A673 (cell line): ENCODE results near the gene LIM2. TPM values are rescaled to one million over a fixed set of nuclear protein-coding genes. Genes with fewer than 3 reads are reported as not detected.

ENCODE experiments used
- BruUV-seq: library from RNA; stranded (reverse); fragments of 400-500 nt; replicated peaks from 2 replicates; lab custom pipeline; 2021; lab: Mats Ljungman, UMichigan
- CTCF ChIA-PET: fragments of 300-600 bp; sonication (Branson Sonifier 250); formaldehyde crosslinking; loops from one replicate; lab custom pipeline; 2022; ENCODE audit warnings: antibody characterized with exemption; lab: Charles Lee
- POLR2A ChIA-PET: fragments of 300-600 bp; sonication (Branson Sonifier 250); formaldehyde crosslinking; loops from one replicate; lab custom pipeline; 2022; ENCODE audit warnings: antibody characterized with exemption; ENCODE audit not compliant: low non-redundant PET; lab: Charles Lee
- DNase-seq: peaks from one replicate; pipeline ENCODE4 v3.0.0-alpha.2; 2015; ENCODE audit warnings: low spot score
- H3K27ac ChIP-seq: fragments of 200-600 bp; sonication (generic); 2 replicates; pipeline ENCODE4 v1.5.1; 2016; ENCODE audit warnings: mixed run types, low read depth, mild to moderate bottlenecking, mixed read lengths, antibody characterized with exemption, low read length; ENCODE audit not compliant: poor library complexity, severe bottlenecking
- H3K27me3 ChIP-seq: fragments of 200-600 bp; sonication (generic); replicated peaks from 2 replicates; pipeline ENCODE4 v1.6.1; 2017; ENCODE audit warnings: mixed run types, low read depth, mild to moderate bottlenecking, mixed read lengths, antibody characterized with exemption, low read length; ENCODE audit not compliant: insufficient read depth, poor library complexity
- H3K36me3 ChIP-seq: fragments of 200-600 bp; sonication (generic); 2 replicates; pipeline ENCODE4 v1.6.1; 2016; ENCODE audit warnings: mixed run types, mild to moderate bottlenecking, mixed read lengths, antibody characterized with exemption, low read length; ENCODE audit not compliant: insufficient read depth, poor library complexity, severe bottlenecking
- H3K4me1 ChIP-seq: fragments of 200-600 bp; sonication (generic); 2 replicates; pipeline ENCODE4 v1.6.1; 2017; ENCODE audit warnings: mixed run types, mild to moderate bottlenecking, mixed read lengths, antibody characterized with exemption, low read length; ENCODE audit not compliant: insufficient read depth, poor library complexity, severe bottlenecking
- H3K4me3 ChIP-seq: fragments of 200-600 bp; sonication (generic); 2 replicates; pipeline ENCODE4 v1.5.1; 2016; ENCODE audit warnings: low read depth, mixed run types, mild to moderate bottlenecking, mixed read lengths, low read length; ENCODE audit not compliant: poor library complexity, severe bottlenecking
- H3K9me3 ChIP-seq: fragments of 200-600 bp; sonication (generic); 2 replicates; pipeline ENCODE4 v1.6.1; 2016; ENCODE audit warnings: mixed run types, low read depth, mild to moderate bottlenecking, mixed read lengths, antibody characterized with exemption, low read length; ENCODE audit not compliant: poor library complexity, severe bottlenecking
- EZH2 ChIP-seq: fragments of 200-600 bp; sonication (generic); IDR thresholded peaks from 2 replicates; pipeline ENCODE4 v1.6.1; 2017; ENCODE audit warnings: borderline replicate concordance, low read depth, mild to moderate bottlenecking, mixed read lengths, antibody characterized with exemption, low read length; ENCODE audit not compliant: poor library complexity, severe bottlenecking
- intact Hi-C: fragments of 100-400 bp; cut with micrococcal nuclease; formaldehyde crosslinking; loops from one replicate; pipeline ENCODE4 v1.10.0; 2022; ENCODE audit not compliant: unreplicated experiment
- total RNA-seq: library from RNA; stranded (reverse); gene quantifications from 2 replicates; pipeline ENCODE4 v1.2.3, GENCODE V29; 2021
- TF ChIP-seq, protein P1 (sequence below): fragments of 300-800, 200-600 bp; sonication (generic); conservative IDR thresholded peaks from 2 replicates; pipeline ENCODE4 v1.5.1; 2017; ENCODE audit warnings: low read depth, mild to moderate bottlenecking, antibody characterized with exemption, low read length, moderate library complexity, mixed read lengths

LIM2 gene
- total RNA-seq, 1 experiment from 2014 or later: not detected

DNA sequence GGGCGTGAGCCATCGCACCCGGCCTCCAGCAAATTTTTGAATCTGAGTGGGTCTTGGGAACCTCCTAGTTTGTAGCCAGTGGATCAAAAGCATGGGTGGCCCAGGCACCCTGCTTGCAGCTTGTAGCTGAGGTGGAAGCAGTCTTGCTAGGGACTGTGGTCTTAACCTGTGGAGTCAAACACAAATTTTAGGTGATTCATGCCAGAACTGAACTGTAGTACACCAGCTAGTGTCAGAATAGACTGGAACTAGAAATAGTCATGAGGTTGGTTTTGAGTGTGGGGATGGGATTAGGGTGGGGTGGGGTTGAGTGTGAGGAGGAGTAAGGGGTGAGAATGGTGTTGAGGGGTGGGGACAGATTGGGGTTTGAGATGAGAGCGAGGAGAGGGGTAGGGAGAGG, 5.8 kb downstream of the LIM2 start:
- no peak for DNase-seq
- intact Hi-C loops: no loop called here
- BruUV-seq: no TSS peak
- no peaks in the 10 kb centered on the region for H3K9me3 ChIP-seq
- TF ChIP-seq, protein P1, sequence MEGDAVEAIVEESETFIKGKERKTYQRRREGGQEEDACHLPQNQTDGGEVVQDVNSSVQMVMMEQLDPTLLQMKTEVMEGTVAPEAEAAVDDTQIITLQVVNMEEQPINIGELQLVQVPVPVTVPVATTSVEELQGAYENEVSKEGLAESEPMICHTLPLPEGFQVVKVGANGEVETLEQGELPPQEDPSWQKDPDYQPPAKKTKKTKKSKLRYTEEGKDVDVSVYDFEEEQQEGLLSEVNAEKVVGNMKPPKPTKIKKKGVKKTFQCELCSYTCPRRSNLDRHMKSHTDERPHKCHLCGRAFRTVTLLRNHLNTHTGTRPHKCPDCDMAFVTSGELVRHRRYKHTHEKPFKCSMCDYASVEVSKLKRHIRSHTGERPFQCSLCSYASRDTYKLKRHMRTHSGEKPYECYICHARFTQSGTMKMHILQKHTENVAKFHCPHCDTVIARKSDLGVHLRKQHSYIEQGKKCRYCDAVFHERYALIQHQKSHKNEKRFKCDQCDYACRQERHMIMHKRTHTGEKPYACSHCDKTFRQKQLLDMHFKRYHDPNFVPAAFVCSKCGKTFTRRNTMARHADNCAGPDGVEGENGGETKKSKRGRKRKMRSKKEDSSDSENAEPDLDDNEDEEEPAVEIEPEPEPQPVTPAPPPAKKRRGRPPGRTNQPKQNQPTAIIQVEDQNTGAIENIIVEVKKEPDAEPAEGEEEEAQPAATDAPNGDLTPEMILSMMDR: no peak
- no peak for TF ChIP-seq EZH2
- no peaks in the 10 kb centered on the region for H3K27me3 ChIP-seq
- no peaks in the 10 kb centered on the region for H3K36me3 ChIP-seq
- POLR2A ChIA-PET: no interaction called here
- no peaks in the 10 kb centered on the region for H3K4me1 ChIP-seq
- no peak overlapping the region for H3K4me3 ChIP-seq
- H3K27ac ChIP-seq: no peak overlapping the region
- CTCF ChIA-PET: interaction anchor here (0.5 kb wide), 1 partner anchor 360 kb away, joined by 3 read pairs; no protein-coding TSS in a partner anchor

DNA sequence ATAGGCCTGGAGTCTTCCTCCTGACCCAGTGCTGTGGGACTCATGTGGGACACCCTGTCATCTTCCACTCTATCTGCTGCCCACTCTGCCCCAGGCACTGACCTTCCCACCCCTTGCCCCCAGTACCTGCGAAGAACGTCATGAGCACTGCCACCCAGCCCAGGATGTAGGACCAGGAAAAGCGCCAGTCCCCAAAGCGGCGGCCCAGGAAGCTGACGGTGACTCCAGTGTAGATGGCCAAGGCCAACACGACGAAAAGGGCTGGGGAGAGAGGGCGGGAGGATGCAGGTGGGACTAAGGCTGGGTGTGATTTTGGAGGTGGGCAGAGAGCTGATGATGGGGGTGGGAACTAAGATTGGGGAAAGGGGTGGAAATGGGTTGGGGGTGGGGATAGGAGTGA, 7.4 kb downstream of the LIM2 start:
- BruUV-seq: no TSS peak
- CTCF ChIA-PET: no interaction called here

DNA sequence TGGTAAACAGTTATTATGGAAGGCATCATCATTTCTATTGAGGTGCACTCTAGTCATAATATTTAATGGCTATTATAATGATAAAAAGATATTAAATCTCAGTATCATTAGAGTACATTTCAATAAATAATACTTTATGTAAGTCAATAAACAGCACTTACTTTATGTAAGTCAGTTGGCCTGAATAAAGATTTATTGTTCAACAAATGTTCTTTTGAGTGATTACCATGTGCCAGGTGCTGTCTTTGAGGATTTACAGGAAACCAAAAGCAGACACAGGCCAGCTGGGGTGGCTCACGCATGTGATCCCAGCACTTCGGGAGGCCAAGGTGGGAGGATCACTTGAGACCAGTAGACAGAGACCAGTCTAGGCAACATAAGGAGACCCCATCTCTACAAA, 10.4 kb downstream of the LIM2 start:
- H3K4me1 ChIP-seq: no peaks in the 10 kb centered on the region
- no peak overlapping the region for H3K4me3 ChIP-seq
- POLR2A ChIA-PET: no interaction called here
- intact Hi-C loops: no loop called here
- no peak overlapping the region for H3K27ac ChIP-seq
- no TSS peak for BruUV-seq
- no peaks in the 10 kb centered on the region for H3K36me3 ChIP-seq
- H3K9me3 ChIP-seq: no peaks in the 10 kb centered on the region
- no peak for DNase-seq
- no peaks in the 10 kb centered on the region for H3K27me3 ChIP-seq
- CTCF ChIA-PET: no interaction called here
- TF ChIP-seq, protein P1: no peak
- no peak for TF ChIP-seq EZH2

More for the DNA sequence above, 7.4 kb downstream of the LIM2 start:
- H3K36me3 ChIP-seq: no peaks in the 10 kb centered on the region
- no peak overlapping the region for H3K27ac ChIP-seq
- no peaks in the 10 kb centered on the region for H3K4me1 ChIP-seq
- DNase-seq: no peak
- POLR2A ChIA-PET: no interaction called here
- TF ChIP-seq EZH2: no peak
- TF ChIP-seq, protein P1: no peak
- H3K9me3 ChIP-seq: no peaks in the 10 kb centered on the region
- intact Hi-C loops: no loop called here
- H3K4me3 ChIP-seq: no peak overlapping the region
- H3K27me3 ChIP-seq: no peaks in the 10 kb centered on the region
